ENCODE results near the gene ABHD15. TPM values are rescaled to one million over a fixed set of nuclear protein-coding genes. Genes with fewer than 3 reads are reported as not detected.

The ABHD15 gene
- total RNA-seq, 4 donors from 2014 or later = 5.4 to 12.6 (median 11.1) TPM

DNA sequence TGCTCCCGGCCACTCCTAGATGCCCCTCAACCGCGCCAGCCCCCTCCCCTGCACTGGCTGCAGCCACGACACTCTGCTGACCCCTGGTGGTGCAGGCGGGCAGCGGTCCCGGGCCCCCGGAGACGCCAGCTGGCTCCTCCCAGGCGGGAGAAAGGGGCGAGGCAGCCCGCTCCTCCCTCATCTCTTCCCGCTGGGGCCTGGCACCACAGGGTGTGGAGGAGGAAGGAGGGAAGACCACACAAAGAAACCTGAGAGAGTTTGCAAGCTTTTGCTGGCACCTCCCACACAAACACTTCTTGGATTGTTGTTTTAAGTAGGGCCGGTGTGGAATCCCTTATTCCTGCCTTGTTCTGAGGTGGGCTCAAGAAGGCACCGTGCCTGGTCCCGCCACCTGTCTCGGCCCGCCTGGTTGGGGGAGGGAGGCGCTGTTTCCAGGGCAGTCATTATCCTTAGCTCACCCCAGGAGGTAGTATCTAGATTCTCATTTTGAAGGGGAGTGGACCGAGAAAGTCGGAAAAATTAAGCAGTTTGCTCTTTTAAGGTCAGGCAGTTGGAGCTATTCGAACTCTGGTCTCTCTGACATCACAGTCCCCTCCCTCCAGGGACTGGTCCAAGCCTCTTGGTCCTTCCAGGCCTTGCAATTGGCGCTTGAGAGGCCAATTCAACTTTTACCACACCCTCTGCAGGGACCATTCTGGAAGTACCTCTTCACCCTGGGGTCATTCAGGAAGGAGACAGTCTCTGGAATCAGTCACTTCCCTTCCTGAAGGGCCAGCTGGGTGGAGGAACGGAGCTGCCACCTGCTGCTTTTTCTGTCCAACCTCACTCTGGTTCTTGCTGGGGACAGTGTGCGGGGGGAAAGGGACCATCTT lies 25.1 kb upstream of the ABHD15 start:
- Histone ChIP-seq H3K4me3 (peak overlapping the region in 1 of 2 donors; percentile 89), H3K27me3 (no peaks in the 10 kb centered on the region), H3K27ac (peak overlapping the region; percentile 58 to 98 (median 90)), H3K4me1 (peaks cover 0 to 85% (median 58%) of the 10 kb centered on the region in 3 donors), H3K9me3 (no peaks in the 10 kb centered on the region), H3K36me3 (no peaks in the 10 kb centered on the region)
- WGBS, 2 donors (ENCODE audit: low coverage in 1 of 2) = 8% methylated on average over 6 of the region's 25 CpGs
- TF ChIP-seq EP300 (IDR thresholded peaks at IDR 0.05) (no peak), POLR2AphosphoS5 (IDR thresholded peaks at IDR 0.05) (peak; percentile 36)
- TF ChIP-seq, protein P1, sequence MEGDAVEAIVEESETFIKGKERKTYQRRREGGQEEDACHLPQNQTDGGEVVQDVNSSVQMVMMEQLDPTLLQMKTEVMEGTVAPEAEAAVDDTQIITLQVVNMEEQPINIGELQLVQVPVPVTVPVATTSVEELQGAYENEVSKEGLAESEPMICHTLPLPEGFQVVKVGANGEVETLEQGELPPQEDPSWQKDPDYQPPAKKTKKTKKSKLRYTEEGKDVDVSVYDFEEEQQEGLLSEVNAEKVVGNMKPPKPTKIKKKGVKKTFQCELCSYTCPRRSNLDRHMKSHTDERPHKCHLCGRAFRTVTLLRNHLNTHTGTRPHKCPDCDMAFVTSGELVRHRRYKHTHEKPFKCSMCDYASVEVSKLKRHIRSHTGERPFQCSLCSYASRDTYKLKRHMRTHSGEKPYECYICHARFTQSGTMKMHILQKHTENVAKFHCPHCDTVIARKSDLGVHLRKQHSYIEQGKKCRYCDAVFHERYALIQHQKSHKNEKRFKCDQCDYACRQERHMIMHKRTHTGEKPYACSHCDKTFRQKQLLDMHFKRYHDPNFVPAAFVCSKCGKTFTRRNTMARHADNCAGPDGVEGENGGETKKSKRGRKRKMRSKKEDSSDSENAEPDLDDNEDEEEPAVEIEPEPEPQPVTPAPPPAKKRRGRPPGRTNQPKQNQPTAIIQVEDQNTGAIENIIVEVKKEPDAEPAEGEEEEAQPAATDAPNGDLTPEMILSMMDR (IDR thresholded peaks at IDR 0.05) = peak in 3 of 4 experiments; percentile 83 to 98 (median 90)
- peak; percentile 65 for ATAC-seq

- ATAC-seq = peak; percentile 21
- peak overlapping the region; percentile 8 to 98 (median 90) for H3K27ac ChIP-seq
- H3K9me3 ChIP-seq = no peaks in the 10 kb centered on the region
- H3K4me1 ChIP-seq = peaks cover 0 to 86% (median 59%) of the 10 kb centered on the region in 3 donors
- no peaks in the 10 kb centered on the region for H3K27me3 ChIP-seq
- peak overlapping the region in 1 of 2 donors; percentile 89 for H3K4me3 ChIP-seq
- no peaks in the 10 kb centered on the region for H3K36me3 ChIP-seq
- TF ChIP-seq POLR2A (IDR thresholded peaks at IDR 0.05) (no peak), POLR2AphosphoS5 (IDR thresholded peaks at IDR 0.05) (peak; percentile 1)
- 5 to 10% methylated on average over 4 to 8 of the region's 31 CpGs for WGBS, 2 donors (ENCODE audit: low coverage in 1 of 2)
These were observed 24.4 kb upstream of the ABHD15 start for GRCh38 chr17:29591146-29591736.

DNA sequence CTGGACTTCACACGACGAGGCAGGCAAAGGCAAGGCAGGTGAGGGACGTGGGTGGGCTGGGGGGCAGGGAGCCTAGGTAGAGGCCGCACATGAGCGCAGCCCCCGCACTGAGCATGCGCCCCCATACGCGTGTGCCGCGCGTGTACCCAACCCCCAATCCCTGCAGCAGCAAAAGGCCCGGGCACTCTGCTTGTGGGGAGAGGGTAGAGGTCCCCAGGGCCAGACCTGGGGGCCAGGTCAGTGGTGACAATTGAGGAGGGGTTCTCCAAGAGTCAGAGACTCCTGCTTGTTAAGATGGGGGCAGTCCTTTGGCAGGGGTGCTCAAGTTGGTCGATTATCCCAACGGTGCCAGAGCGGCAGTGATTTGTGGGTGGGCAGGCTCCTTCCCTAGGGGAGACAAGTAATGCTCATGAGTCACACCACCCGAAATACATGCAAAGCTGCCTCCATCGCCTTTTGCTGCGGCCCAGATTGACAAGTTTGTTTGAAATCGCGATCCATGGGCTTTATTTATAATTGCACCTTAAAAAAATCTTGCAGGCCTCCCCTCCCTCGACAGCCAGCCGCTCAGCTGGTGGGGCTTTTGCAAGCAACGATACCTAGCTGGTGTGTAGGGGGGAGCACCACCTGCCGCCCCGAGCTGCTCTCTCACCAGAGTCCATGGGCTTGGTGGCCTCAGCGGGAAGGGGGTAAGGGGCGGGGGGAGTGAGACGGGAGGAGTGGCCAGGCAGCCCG lies 23.7 kb upstream of the ABHD15 start:
- no peaks in the 10 kb centered on the region for H3K27me3 ChIP-seq
- 12% methylated on average over 5 of the region's 30 CpGs; no CpG with 5 or more reads in 1 of the 2 donors for whole genome bisulfite sequencing, 2 donors (ENCODE audit: low coverage in 1 of 2)
- H3K4me1 ChIP-seq = peaks cover 0 to 86% (median 63%) of the 10 kb centered on the region in 3 donors
- H3K27ac ChIP-seq = peak overlapping the region; percentile 64 to 98 (median 90)
- no peaks in the 10 kb centered on the region for H3K9me3 ChIP-seq
- TF ChIP-seq POLR2AphosphoS5 (IDR thresholded peaks at IDR 0.05) (no peak), EP300 (IDR thresholded peaks at IDR 0.05) (no peak), POLR2A (IDR thresholded peaks at IDR 0.05) (no peak)
- TF ChIP-seq, protein P1 (IDR thresholded peaks at IDR 0.05) = no peak
- peak overlapping the region in 1 of 2 donors; percentile 89 for H3K4me3 ChIP-seq
- no peak for ATAC-seq
- H3K36me3 ChIP-seq = no peaks in the 10 kb centered on the region

- WGBS, 2 donors (ENCODE audit: low coverage in 1 of 2) = 28% methylated on average over 4 of the region's 70 CpGs; no CpG with 5 or more reads in 1 of the 2 donors
- H3K27me3 ChIP-seq = no peaks in the 10 kb centered on the region
- peaks cover 0 to 87% (median 67%) of the 10 kb centered on the region in 3 donors for H3K4me1 ChIP-seq
- H3K4me3 ChIP-seq = peak within 1 kb of the TSS; percentile 80 to 89
- ATAC-seq = peak; percentile 87
- TF ChIP-seq, protein P1 (IDR thresholded peaks at IDR 0.05) = peak in 3 of 4 experiments; percentile 2 to 32 (median 21)
- TF ChIP-seq EP300 (IDR thresholded peaks at IDR 0.05) = no peak
- peak; percentile 35 to 60 for TF ChIP-seq POLR2A (IDR thresholded peaks at IDR 0.05)
- TF ChIP-seq POLR2AphosphoS5 (IDR thresholded peaks at IDR 0.05) = no peak
- H3K36me3 ChIP-seq = no peaks in the 10 kb centered on the region
- no peaks in the 10 kb centered on the region for H3K9me3 ChIP-seq
- H3K27ac ChIP-seq = peak within 1 kb of the TSS; percentile 64 to 98 (median 90)
These were observed 22.9 kb upstream of the ABHD15 start, which contains the start of gene GIT1 for GRCh38 chr17:29589524-29590410. Gene GIT1 (minus strand): TSS chr17:29589648. CDS start chr17:29589378, 270 bp downstream.
